NCI-H345 treated with DMSO at 0.1 percent for 48 hours (cell line): ENCODE measurements around the gene SVBP.
"Not testable (repeated sequence)": the region's sequence is repeated elsewhere in the genome, so short reads cannot be mapped to it uniquely, and the experiment has no call there.

Source experiments
- DNase-seq: peaks from one replicate; lab custom pipeline; 2025; ENCODE audit not compliant: unreplicated experiment; lab: John Stamatoyannopoulos, UW

The SVBP gene

DNA sequence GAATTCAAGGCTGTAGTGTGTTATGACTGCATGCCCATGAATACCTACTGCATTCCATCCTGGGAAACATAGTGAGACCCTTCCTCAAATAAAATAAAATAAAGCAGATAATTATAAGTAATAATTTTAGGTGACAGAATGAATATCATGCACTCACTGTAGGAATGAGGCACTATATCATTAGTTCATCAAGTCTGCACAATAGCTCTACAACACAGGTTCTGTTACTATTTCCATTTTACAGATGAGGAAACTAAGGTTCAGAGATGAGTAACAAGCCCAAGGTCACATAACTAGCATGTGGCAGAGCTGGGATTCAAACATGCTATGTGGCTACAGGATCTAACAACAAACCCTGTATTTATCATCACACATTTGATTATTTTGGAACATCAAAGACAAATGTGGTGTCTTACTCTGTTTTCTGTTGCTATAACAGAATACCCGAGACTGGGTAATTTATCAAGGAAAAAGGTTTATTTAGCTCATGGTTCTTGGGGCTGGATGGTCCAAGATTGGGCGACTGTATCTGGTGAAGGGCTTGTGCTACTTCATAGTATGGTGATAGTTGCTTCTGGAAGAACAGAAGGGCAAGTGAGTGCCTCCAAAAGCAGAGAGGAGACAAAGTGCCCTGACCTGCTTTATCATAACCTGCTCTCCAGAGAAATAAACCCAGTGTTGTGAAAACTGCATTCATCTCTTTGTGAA lies 24.4 kb upstream of the SVBP start:
- no peak for DNase-seq

DNA sequence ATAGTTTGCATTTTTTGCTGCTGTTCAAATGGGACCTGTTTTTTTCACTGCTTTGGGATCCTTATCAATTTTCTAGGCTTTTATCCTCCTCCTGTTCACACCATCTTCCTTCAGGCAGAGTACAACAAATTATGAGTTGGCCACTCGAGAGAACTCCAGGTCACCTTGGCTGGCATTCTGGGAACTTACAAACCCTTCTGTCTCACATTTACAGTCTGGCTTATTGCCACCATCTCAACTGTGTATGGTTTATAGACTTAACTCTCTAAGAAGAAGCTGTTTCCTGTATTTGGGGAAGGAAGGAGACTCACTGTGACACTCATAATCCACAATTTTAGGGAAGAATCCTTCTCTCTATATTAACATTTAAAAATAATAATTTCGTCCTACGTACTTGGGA lies 23.8 kb upstream of the SVBP start:
- DNase-seq, result no peak

DNA sequence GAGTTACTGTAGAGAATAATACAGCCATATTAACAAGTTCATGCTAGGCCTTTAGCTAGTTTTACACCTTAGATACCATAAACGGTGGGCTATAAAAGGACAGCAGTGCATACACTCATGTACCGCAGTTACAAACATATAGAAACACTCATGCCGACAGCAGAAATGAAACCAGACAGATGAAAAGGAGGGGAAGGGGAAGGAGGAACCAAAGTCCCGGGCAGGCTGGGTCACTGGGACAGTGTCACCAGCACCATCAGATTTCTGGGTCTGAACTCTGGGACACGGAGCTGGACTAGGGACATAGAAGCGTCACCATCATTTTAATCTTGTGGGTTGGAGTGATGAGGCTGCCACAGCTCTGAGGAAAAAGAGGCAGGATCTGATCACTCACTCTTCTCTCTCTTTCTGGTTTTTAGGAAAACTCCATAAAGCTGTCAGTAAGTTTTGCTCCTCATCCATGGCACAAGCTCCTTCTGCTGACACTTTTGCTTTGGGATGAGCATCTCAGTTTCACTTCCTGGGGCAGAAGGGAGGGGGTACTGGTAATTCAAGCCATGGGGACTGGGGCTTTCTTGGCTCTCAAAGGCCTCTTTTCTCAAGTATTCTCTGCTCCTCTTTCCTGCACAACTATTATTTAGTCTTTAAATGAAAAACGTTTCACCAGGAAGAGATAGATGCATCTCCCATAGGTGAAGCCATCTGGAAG lies 21.4 kb upstream of the SVBP start:
- DNase-seq, result no peak

DNA sequence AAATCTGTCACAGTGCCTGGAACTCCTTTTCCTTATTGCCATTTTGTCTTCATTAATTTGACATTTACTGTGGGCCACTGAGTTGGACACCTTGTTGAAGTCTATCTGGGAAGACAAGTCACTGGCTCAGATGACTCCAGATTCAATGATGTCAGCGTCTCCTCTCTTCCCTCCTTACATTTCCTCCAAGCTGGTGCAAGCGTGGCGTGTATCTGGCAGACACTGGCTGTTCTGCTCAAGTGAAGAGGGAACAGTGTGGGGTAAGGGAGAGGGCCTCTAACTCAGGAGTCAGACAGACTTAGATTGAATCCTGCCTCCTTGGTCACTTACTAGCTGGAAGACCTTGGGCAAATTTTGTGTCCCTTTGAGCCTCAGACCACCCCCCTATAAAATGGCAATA lies 20.5 kb upstream of the SVBP start:
- DNase-seq, result no peak

DNA sequence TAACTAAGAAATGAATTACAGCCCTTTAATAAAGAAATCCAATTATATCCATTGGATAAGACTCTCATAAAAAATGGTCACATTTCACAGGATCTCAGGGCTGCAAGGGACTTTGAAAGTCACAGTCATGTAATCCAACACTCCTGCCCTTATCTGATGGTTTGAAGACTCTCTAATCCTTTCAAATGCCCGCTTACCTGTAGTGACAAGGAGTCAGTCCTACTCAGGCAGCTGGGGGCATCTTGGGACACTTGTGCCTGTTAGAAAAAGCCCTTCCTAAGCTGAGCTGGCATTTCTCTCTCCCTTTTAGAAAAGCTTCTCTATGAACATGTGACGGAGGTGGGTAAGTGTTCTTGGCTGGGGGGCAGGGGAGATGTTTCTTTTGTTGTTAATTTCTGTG lies 18.2 kb upstream of the SVBP start:
- no peak for DNase-seq

DNA sequence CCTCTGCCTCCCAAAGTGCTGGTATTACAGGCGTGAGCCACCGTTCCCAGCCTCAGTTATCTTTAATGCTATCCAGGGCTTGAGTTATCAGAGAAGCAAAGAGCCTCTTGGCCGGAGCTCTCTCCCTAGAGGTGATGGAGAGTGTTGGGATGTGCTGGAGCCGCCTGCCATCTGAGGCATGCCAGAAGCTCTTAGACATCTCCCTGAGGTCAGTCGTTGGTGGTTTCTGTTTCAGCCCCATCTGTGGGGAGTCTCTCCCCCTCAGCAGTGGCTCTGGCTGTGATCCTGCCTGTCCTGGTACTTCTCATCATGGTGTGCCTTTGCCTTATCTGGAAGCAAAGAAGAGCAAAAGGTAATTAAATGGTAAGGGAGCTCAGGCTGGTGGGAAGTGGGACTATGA lies 17.6 kb upstream of the SVBP start:
- DNase-seq, result no peak

DNA sequence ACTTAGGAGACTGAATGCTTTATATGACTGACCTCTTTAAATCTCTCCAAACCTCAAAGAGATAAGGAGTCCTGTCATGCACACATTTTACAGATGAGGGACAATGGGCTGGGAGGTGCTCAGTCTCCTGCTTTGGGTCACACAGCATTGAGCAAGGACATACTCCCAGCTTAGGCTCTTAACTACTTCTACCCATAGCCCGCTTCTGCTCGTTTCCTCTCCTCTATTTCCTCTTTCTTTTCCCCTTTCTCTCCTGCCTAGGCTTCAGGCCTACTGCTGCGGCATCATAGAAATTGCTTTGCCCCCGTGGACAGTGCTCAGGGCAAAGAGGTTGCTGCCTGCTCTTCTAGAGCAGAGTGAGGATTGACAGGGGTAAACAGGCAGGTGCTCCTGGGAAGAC lies 16.8 kb upstream of the SVBP start:
- DNase-seq, result no peak

DNA sequence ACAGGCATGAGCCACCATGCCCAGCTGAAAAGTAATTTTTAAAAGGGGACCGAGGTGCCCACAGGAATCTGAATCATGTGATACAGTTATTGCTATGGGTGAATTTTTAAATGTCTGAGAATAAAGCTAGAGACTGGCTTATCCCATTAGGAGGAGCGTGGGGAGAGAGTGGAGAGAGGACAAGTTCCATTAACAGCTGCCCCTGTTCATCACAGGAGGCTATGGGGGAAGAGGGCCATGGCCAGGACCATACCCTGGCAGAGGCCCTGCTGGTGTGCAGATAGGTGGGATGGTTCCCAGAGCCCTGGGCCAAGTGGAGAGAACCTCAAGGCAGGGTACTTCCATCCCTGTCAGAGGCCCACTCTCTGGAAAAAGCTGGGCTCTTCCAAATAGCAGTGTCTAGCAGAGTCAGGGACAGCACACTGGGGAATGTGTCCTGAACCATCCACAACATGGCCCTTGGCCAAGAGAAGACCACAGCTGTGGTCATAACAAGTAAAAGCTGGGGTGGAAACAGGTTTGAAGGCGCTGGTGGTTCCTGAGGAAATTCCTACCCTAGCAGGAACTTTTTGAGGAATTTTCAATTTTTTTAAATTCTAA lies 15.5 kb upstream of the SVBP start:
- no peak for DNase-seq

DNA sequence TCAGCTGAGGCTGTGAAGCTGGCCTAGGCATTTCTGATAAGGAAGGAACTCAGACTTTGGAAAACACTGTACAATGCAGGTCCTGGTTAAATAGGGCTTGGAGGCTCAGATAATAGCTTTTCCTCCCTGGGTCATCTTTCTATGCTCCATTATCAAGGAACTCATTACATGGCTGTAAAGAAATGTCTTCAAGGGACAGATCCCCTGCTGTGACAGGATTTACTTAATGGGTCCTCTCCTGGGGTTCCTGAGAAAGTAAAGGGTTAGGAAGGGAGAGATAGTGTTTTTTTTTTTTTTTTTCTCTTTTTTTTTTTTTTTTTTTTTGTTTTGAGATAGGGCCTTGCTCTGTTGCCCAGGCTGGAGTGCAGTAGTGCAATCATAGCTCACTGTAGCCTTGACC lies 14.1 kb upstream of the SVBP start:
- no peak for DNase-seq

DNA sequence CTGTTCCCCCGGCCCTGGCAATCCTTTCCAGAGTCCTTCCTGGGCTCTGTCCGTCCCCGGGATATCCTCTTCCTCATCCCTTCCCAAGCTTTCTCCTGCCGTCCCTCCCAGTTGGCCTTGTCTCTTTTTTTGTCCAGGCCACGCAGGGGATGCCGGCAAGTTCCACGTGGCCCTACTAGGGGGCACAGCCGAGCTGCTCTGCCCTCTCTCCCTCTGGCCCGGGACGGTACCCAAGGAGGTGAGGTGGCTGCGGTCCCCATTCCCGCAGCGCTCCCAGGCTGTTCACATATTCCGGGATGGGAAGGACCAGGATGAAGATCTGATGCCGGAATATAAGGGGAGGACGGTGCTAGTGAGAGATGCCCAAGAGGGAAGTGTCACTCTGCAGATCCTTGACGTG lies 13.4 kb upstream of the SVBP start:
- DNase-seq, result no peak

DNA sequence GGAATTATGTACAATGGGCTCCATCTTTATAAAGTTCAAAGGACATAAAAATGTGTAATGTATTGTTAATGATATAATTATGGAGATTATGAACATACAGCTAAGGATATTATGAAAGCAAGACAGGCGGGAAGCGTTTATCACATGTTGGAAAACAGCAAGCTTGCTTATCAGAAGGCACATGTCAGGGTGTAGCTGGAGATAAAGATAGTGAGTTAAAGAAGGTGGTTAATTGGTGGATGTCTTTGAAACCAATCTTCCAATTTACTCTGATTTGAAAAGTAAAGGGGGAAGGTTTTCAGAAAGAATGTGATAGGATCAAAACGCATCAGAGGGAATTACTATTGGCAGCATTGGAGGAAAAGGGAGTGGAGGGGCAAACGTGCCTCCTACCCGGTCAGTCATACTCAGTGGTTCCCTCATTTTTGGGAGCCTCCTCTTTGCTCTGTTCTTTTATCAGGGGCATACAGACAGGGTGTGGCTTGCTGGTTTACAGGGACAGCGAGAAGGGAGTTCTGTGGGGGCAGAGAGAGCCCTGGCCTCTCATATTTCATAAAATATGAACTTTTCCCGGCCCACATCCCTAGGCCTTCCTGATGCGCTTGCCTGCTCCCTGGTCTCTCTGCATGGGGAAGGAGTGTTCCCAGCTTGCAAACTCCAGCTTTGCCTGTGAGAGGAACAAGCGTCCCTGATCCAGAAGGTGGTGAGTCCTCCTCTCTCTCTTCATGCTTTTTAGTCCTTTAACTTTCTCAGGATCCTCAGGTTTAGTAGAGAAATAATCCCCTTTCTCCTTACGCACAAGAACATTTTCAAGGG lies 8.0 kb upstream of the SVBP start:
- DNase-seq, result no peak

DNA sequence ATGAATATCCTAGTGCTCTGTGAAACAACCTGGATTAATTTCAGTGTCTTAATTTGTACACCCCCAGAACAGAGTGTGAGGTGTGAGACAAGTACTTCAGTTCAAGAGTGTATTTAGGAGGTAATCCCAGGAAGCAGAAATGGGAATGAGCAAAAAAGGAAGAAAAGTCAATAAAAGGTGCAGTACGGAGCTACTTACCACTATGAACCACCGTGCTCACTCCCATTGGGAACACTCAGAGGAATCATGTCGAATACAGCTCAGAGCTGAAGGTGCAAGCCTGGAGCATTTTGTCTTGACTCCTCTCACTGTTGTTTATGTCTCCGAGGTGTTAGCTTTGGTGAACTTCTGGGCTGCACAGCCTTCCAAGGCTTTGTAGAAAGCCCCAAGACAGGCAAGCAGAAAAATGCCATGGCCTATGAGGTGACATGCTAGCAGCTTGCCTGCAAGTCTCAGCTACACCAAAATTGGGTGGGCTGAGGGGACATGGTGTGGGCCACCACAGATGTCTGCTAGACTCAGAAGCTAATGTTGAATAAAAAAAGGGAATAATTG lies 7.4 kb upstream of the SVBP start:
- no peak for DNase-seq

DNA sequence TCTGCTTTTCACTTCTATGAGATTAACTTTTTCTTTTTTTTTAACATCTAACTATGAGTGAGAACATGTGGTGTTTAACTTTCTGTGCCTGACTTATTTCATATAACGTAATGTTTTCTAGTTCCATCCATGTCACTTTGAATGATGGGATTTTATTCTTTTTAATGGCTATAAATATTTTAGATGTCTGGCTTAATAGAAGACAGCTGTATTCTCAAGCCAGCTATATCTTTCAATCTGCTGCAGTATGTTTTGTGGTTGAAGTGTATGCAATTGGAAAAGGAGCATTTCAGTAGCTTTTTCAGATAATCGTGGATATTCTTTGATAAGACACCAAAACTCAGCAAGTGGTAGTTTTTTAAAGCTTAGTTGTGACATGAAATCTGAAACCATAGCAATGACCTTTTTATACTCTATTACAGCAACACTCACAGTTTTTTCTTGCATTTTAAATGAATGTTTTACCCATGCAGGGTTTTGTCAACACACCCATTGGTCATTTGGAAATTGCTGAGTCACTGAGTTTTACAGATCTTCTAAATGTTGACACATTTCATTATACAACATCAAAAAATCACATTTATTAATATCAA lies 5.7 kb upstream of the SVBP start:
- DNase-seq, result no peak

DNA sequence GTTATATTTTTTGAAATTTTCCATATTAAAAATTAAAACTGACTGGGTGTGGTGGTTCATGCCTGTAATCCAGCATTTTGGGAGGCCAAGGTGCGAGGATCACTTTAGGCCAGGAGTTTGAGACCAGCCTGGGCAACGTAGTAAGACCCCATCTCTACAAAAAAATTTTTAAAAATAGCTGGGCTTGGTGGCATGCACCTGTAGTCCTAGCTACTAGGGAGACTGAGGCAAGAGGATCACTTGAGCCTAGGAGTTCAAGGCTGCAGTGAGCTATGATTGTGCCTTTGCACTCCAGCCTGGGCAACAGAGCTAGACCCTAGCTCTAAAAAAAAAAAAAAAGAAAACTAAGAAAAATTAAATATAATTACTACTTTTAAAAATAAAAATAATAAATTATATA lies 4.5 kb upstream of the SVBP start:
- no peak for DNase-seq

DNA sequence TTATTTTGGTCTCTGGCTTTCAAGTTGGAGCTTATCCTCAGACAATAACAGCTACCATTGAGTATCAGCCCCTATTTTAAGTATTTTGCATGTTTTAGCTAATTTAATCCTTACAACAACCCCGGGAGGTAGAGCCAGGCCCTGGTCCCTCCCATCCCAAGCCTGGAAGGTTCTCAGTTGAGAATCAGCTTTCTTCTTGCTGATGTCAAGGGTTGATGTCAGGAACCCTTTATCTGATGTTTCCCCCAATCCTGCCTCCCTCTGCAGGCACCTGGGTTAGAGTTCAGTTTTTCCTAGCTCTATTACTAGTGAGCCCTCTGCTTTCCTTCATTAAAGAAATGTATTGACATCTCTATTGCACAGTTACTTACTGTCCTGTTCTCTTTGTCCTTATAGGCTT lies 3.6 kb upstream of the SVBP start:
- DNase-seq, result no peak

DNA sequence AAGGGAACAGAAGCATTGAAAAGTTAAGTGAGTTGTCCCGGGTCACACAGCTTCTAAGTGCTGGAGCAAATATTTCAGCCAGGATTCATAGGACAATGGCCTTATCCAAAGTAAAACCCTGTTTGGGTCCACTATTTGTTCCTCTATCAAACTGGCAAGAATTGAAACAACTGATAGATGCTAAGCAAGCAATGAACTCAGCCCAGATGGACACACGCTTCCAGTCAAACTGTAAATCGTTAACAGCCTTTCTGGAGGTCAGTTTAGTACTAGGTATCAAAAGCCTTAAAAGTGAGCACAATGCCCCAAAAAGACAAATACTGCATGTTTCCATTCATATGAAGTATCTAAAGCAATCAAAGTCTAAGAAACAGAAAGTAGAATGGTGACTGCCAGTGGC lies 779 bp upstream of the SVBP start:
- no peak for DNase-seq

DNA sequence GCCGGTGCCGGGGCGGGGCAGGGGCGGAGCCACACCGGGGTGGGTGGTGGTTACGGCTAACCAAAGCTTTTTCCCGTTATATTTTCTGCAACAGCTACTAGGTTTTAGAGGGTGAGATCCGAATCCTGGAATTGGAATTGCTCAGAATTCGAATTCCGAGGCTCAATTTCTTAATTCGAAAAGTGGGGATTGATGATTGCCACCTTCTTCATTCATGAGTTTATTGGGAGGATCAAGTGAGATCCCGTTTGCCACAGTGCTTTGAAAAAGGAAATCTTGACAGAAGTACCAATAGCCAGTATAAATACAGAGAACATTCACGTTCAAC lies 207 bp upstream of the SVBP start:
- no peak for DNase-seq

DNA sequence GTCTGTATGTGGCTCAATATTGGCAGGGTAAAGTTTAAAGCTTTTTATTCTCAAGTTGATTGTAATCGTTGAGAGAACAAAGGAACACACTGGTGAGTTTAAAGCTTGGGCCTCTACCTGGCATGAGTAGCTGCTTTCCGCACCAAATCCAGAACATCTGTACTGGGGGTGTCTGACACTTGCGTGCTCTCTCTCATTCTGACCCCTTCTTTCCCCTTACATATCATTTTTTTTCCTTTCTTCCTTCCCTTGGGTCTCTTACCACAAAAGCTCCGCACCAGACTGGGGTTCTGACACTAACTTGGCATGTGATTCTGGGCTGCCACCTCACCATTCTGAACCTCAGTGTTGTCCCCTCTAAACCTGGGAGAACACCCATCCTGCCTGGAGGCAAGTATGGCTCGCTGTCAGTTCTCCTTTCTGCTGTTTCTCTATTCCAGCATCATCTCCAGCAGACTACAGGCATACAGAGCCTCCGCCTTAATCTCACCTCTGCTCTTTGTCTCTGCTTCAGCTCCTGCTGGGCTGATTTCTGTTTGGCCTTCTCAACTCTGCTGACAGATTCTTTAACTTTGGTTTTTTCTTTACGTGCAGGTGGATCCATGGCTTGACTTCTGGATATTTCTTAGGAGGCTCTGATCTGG lies 1.1 kb downstream of the SVBP start:
- peak; percentile 43 for DNase-seq

DNA sequence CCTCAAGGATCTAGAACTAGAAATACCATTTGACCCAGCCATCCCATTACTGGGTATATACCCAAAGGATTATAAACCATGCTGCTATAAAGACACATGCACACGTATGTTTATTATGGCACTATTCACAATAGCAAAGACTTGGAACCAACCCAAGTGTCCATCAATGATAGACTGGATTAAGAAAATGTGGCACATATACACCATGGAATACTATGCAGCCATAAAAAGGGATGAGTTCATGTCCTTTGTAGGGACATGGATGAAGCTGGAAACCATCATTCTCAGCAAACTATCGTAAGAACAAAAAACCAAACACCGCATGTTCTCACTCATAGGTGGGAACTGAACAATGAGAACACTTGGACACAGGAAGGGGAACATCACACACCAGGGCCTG lies 2.4 kb downstream of the SVBP start:
- not testable (repeated sequence) for DNase-seq

DNA sequence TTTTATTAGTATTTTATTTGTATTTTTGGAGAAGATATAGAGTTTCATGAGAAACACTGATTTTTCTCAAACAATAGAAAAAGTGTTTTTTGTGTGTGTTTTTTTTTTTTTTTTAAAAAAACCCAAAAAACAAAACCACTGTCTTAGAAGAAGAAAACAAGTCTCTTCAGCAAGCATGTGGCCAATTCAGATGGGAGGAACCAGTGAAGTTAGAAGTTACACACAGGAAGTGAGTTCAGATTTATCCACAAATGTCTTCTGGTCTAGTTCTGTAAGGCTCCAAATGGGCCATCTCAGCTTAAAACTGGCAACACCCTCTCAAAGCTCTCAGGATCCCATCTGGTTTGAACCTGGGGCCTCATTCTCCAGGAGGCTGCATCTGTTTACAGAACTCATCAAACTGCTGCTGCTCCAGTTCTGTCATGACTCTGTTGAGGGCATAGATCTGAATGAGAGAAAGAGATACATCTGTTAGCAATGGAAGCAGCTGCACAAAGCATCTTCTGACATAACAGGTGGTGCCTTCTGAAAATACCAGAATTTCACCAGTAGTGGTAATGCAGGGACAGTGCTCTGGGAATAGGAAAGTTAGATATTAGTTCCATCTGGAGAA lies 10.0 kb downstream of the SVBP start:
- DNase-seq, result no peak
